ENCODE data around the gene NTMT2.

NTMT2 gene

DNA sequence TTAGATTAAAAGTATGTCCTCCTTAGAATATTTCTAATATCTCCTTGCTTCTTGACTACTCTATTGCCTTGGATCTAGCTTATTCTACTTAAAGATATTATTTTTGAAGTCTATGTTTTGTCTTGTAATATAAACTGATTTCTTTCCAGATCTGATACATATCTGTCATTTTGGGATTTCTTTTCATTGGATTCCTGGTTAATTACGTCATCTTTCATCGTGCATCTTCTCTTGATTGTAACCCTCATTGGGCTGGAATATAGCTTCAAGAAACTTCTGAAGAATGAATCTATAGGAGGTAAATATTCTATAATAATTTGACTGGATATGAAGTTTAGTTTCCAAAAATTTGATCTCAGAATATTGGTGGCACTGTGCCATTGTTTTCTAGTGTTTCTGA is 12.1 kb downstream of the NTMT2 start:
- TF ChIP-seq, protein P1, sequence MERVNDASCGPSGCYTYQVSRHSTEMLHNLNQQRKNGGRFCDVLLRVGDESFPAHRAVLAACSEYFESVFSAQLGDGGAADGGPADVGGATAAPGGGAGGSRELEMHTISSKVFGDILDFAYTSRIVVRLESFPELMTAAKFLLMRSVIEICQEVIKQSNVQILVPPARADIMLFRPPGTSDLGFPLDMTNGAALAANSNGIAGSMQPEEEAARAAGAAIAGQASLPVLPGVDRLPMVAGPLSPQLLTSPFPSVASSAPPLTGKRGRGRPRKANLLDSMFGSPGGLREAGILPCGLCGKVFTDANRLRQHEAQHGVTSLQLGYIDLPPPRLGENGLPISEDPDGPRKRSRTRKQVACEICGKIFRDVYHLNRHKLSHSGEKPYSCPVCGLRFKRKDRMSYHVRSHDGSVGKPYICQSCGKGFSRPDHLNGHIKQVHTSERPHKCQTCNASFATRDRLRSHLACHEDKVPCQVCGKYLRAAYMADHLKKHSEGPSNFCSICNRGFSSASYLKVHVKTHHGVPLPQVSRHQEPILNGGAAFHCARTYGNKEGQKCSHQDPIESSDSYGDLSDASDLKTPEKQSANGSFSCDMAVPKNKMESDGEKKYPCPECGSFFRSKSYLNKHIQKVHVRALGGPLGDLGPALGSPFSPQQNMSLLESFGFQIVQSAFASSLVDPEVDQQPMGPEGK (CRISPR knock-in tag; IDR thresholded peaks at IDR 0.05; ENCODE audit: borderline replicate concordance) = no peak
- ATAC-seq = no peak

DNA sequence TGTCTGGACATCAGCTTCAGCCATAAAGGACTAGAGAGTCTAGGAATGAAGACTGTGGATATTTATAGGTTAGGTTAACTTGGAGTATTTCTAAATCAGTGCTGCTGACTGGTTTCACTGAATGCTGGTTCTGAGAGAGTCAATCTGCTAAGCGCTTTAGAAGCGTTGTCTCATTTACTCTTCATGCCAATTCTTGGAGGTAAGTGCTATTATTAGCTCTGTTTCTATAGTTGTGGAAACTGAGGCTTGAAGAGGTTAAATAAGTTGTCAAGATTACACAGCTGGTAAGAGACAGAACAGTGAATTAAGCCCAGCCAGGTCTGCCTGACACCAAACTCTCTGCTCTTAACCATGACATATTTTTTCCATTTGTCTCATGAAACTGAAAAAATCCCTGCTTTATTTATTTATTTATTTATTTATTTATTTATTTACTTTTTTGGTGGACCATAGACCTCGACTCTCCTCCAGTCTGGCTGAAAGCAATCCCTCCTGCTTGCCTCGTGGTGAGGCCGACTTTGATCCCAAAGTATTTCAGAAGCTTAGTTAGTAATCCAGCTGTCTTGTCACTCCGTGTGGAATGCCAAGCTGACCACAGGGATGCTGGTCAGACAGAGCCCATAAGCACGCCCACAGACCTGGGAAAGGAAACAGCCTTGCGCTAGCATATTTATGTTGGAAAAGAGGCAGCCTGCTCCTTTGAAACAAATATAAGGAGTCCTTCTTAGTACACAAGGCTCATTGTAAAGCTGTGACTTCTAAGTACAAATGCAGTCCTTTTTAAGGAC is 16.9 kb downstream of the NTMT2 start:
- TF ChIP-seq, protein P2, sequence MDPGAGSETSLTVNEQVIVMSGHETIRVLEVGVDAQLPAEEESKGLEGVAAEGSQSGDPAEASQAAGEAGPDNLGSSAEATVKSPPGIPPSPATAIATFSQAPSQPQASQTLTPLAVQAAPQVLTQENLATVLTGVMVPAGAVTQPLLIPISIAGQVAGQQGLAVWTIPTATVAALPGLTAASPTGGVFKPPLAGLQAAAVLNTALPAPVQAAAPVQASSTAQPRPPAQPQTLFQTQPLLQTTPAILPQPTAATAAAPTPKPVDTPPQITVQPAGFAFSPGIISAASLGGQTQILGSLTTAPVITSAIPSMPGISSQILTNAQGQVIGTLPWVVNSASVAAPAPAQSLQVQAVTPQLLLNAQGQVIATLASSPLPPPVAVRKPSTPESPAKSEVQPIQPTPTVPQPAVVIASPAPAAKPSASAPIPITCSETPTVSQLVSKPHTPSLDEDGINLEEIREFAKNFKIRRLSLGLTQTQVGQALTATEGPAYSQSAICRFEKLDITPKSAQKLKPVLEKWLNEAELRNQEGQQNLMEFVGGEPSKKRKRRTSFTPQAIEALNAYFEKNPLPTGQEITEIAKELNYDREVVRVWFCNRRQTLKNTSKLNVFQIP (CRISPR knock-in tag; IDR thresholded peaks at IDR 0.05; ENCODE audit: borderline replicate concordance, low read depth) = no peak
- TF ChIP-seq ISL1 (CRISPR knock-in tag; IDR thresholded peaks at IDR 0.05) = no peak
- no peak for TF ChIP-seq CSDC2 (CRISPR knock-in tag; IDR thresholded peaks at IDR 0.05)
- TF ChIP-seq SNAI2 (CRISPR knock-in tag; IDR thresholded peaks at IDR 0.05) = no peak
- TF ChIP-seq ZFP30 (CRISPR knock-in tag; IDR thresholded peaks at IDR 0.05) = no peak
- no peak for TF ChIP-seq GLIS3 (CRISPR knock-in tag; IDR thresholded peaks at IDR 0.05)
- TF ChIP-seq ESRRG (CRISPR knock-in tag; IDR thresholded peaks at IDR 0.05) = no peak
- TF ChIP-seq, protein P3, sequence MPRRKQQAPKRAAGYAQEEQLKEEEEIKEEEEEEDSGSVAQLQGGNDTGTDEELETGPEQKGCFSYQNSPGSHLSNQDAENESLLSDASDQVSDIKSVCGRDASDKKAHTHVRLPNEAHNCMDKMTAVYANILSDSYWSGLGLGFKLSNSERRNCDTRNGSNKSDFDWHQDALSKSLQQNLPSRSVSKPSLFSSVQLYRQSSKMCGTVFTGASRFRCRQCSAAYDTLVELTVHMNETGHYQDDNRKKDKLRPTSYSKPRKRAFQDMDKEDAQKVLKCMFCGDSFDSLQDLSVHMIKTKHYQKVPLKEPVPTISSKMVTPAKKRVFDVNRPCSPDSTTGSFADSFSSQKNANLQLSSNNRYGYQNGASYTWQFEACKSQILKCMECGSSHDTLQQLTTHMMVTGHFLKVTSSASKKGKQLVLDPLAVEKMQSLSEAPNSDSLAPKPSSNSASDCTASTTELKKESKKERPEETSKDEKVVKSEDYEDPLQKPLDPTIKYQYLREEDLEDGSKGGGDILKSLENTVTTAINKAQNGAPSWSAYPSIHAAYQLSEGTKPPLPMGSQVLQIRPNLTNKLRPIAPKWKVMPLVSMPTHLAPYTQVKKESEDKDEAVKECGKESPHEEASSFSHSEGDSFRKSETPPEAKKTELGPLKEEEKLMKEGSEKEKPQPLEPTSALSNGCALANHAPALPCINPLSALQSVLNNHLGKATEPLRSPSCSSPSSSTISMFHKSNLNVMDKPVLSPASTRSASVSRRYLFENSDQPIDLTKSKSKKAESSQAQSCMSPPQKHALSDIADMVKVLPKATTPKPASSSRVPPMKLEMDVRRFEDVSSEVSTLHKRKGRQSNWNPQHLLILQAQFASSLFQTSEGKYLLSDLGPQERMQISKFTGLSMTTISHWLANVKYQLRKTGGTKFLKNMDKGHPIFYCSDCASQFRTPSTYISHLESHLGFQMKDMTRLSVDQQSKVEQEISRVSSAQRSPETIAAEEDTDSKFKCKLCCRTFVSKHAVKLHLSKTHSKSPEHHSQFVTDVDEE (CRISPR knock-in tag; IDR thresholded peaks at IDR 0.05) = no peak
- TF ChIP-seq, protein P4, sequence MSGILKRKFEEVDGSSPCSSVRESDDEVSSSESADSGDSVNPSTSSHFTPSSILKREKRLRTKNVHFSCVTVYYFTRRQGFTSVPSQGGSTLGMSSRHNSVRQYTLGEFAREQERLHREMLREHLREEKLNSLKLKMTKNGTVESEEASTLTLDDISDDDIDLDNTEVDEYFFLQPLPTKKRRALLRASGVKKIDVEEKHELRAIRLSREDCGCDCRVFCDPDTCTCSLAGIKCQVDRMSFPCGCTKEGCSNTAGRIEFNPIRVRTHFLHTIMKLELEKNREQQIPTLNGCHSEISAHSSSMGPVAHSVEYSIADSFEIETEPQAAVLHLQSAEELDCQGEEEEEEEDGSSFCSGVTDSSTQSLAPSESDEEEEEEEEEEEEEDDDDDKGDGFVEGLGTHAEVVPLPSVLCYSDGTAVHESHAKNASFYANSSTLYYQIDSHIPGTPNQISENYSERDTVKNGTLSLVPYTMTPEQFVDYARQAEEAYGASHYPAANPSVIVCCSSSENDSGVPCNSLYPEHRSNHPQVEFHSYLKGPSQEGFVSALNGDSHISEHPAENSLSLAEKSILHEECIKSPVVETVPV (CRISPR knock-in tag; IDR thresholded peaks at IDR 0.05) = no peak
- TF ChIP-seq TOX (CRISPR knock-in tag; IDR thresholded peaks at IDR 0.05; ENCODE audit: borderline replicate concordance) = no peak
- TF ChIP-seq ZNF8 (CRISPR knock-in tag; IDR thresholded peaks at IDR 0.05) = no peak
- no peak for TF ChIP-seq ZFP3 (CRISPR knock-in tag; IDR thresholded peaks at IDR 0.05)
- TF ChIP-seq, protein P5, sequence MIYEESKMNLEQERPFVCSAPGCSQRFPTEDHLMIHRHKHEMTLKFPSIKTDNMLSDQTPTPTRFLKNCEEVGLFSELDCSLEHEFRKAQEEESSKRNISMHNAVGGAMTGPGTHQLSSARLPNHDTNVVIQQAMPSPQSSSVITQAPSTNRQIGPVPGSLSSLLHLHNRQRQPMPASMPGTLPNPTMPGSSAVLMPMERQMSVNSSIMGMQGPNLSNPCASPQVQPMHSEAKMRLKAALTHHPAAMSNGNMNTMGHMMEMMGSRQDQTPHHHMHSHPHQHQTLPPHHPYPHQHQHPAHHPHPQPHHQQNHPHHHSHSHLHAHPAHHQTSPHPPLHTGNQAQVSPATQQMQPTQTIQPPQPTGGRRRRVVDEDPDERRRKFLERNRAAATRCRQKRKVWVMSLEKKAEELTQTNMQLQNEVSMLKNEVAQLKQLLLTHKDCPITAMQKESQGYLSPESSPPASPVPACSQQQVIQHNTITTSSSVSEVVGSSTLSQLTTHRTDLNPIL (CRISPR knock-in tag; IDR thresholded peaks at IDR 0.05; ENCODE audit: low read depth) = no peak
- TF ChIP-seq RARB (CRISPR knock-in tag; IDR thresholded peaks at IDR 0.05) = no peak
- TF ChIP-seq ZNF565 (CRISPR knock-in tag; conservative IDR thresholded peaks at IDR 0.05; ENCODE audit: low read depth) = no peak
- no peak for TF ChIP-seq ARNTL (CRISPR knock-in tag; IDR thresholded peaks at IDR 0.05; ENCODE audit: borderline replicate concordance, low read depth)
- TF ChIP-seq, protein P1 (CRISPR knock-in tag; IDR thresholded peaks at IDR 0.05; ENCODE audit: borderline replicate concordance) = no peak
- TF ChIP-seq BACH2 (CRISPR knock-in tag; IDR thresholded peaks at IDR 0.05; ENCODE audit: borderline replicate concordance) = no peak
- ATAC-seq = peak; percentile 98

All from SK-N-SH treated with all-trans-retinoic acid at 6 μM for 48 hours (cell line).